ENCODE measurements around the gene JAKMIP2.
A peak's percentile ranks its signal among the peaks of the same experiment; 100 is the strongest.
"Not testable (repeated sequence)": the region's sequence is repeated elsewhere in the genome, so short reads cannot be mapped to it uniquely, and the experiment has no call there.

The JAKMIP2 gene

GRCh38 chr5:147554261-147554817 is 228.2 kb downstream of the JAKMIP2 start:
- H3K4me3 ChIP-seq: peak overlapping the region; percentile 30
- DNase-seq (ENCODE audit: low spot score): no peak
- TF ChIP-seq CTCF (IDR thresholded peaks at IDR 0.05): no peak
- peak overlapping the region; percentile 87 to 88 for H3K27ac ChIP-seq

GRCh38 chr5:147553817-147554216 is 228.7 kb downstream of the JAKMIP2 start:
- H3K4me3 ChIP-seq: peak overlapping the region; percentile 30
- not testable (repeated sequence) for DNase-seq (ENCODE audit: low spot score)
- H3K27ac ChIP-seq: peak overlapping the region; percentile 87 to 88

GRCh38 chr5:147552897-147553296 is 229.6 kb downstream of the JAKMIP2 start:
- DNase-seq (ENCODE audit: low spot score): no peak
- no peak overlapping the region for H3K4me3 ChIP-seq
- no peak for TF ChIP-seq CTCF (IDR thresholded peaks at IDR 0.05)
- H3K27ac ChIP-seq: peak overlapping the region in 1 of 2 donors; percentile 24

GRCh38 chr5:147551677-147552076 is 230.9 kb downstream of the JAKMIP2 start:
- Histone ChIP-seq H3K27ac (peak overlapping the region in 1 of 2 donors; percentile 9), H3K4me3 (no peak overlapping the region)
- TF ChIP-seq CTCF (IDR thresholded peaks at IDR 0.05): no peak
- DNase-seq (ENCODE audit: low spot score): no peak

- Histone ChIP-seq H3K4me3 (no peak overlapping the region), H3K27ac (peak overlapping the region; percentile 44 to 46)
- no peak for DNase-seq (ENCODE audit: low spot score)
- no peak for TF ChIP-seq CTCF (IDR thresholded peaks at IDR 0.05)
These were observed 234.8 kb downstream of the JAKMIP2 start for GRCh38 chr5:147547730-147548129.

GRCh38 chr5:147544556-147544955 is 238.0 kb downstream of the JAKMIP2 start:
- no peak for DNase-seq (ENCODE audit: low spot score)
- TF ChIP-seq CTCF (IDR thresholded peaks at IDR 0.05): no peak
- no peak overlapping the region for H3K4me3 ChIP-seq
- no peak overlapping the region for H3K27ac ChIP-seq

- no peak for DNase-seq (ENCODE audit: low spot score)
- Histone ChIP-seq H3K4me3 (no peak overlapping the region), H3K27ac (no peak overlapping the region)
- no peak for TF ChIP-seq CTCF (IDR thresholded peaks at IDR 0.05)
These were observed 243.5 kb downstream of the JAKMIP2 start for GRCh38 chr5:147539053-147539452.
